ENCODE data around the gene SLC51B.

Gene SLC51B

GRCh38 chr15:65032801-65033537, 12.2 kb upstream of the SLC51B start:
- no peak overlapping the region for H3K4me3 ChIP-seq (ENCODE audit: low read depth, low read length)
- TF ChIP-seq, protein P1, sequence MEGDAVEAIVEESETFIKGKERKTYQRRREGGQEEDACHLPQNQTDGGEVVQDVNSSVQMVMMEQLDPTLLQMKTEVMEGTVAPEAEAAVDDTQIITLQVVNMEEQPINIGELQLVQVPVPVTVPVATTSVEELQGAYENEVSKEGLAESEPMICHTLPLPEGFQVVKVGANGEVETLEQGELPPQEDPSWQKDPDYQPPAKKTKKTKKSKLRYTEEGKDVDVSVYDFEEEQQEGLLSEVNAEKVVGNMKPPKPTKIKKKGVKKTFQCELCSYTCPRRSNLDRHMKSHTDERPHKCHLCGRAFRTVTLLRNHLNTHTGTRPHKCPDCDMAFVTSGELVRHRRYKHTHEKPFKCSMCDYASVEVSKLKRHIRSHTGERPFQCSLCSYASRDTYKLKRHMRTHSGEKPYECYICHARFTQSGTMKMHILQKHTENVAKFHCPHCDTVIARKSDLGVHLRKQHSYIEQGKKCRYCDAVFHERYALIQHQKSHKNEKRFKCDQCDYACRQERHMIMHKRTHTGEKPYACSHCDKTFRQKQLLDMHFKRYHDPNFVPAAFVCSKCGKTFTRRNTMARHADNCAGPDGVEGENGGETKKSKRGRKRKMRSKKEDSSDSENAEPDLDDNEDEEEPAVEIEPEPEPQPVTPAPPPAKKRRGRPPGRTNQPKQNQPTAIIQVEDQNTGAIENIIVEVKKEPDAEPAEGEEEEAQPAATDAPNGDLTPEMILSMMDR (conservative IDR thresholded peaks at IDR 0.05; ENCODE audit: low read depth, low read length) = peak; percentile 77
- peak; percentile 69 for DNase-seq (ENCODE audit: low read depth)

DNA sequence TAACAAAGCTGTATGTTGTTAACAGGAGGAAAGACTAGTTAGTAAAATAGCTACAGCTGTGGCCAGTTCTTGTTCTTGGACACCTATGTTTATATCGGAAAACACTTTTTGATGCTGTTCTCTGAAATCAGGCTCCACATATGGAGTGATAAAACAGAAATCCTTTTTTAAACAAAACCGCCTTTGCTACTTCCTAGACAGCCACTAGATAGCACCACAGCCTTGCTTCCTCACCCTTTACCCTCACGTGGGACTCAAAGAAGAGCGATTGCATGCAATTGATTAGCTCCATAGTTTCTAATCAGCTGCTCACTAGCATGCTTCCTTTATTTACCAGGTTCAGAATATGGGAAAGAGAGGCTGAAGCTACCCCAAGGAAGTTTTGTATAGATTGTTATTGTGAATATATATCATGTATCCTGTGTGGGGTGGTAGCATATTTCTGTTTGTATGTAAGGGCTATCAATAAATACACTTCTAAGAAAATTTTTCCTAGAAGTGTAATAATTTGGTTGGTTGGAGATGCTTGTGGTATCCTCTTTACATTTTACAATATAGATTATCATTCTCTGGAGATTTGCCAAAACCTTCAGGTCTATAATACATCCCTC, 11.4 kb upstream of the SLC51B start:
- H3K4me3 ChIP-seq (ENCODE audit: low read depth, low read length) = no peak overlapping the region
- TF ChIP-seq, protein P1 (conservative IDR thresholded peaks at IDR 0.05; ENCODE audit: low read depth, low read length) = peak; percentile 76
- DNase-seq (ENCODE audit: low read depth) = peak; percentile 74

DNA sequence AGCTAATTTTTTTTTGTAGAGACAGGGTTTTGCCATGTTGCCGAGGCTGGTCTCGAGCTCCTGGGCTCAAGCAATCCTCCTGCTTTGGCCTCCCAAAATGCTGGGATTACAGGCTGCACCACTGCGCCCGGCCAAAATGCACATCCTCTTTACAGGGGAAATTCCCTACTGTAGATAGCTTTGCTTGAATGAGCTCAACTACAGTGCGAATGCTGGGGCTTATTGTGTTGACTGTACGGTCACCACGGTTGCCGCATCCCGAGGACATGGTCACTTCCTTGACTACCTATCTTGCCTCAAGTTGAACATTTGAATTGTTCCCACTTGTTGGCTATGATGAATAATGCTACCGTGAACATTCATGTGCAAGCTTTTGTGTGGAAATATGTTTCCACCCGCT, 10.5 kb upstream of the SLC51B start:
- no peak overlapping the region for H3K4me3 ChIP-seq (ENCODE audit: low read depth, low read length)
- TF ChIP-seq, protein P1 (conservative IDR thresholded peaks at IDR 0.05; ENCODE audit: low read depth, low read length) = no peak
- DNase-seq (ENCODE audit: low read depth) = no peak

DNA sequence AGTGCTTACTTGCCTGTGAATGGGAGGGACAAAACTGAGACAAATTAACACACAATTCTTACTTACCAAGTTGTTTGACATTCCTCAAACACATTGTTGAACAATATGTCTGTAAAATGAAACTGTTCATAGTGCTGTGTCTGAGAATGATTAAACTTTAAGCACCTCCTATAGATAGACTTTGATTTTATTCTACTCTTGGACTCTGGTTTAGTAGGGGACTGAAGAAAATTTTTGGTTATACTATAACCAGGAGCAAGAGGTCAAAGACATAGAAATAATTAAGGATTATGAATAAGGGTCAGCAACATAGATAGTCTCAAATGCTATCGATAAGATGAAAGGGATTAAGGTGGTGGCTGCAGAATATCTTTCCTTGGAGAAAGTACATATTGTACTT, 7.9 kb upstream of the SLC51B start:
- H3K4me3 ChIP-seq (ENCODE audit: low read depth, low read length) = no peak overlapping the region
- TF ChIP-seq, protein P1 (conservative IDR thresholded peaks at IDR 0.05; ENCODE audit: low read depth, low read length) = no peak
- DNase-seq (ENCODE audit: low read depth) = no peak

- DNase-seq (ENCODE audit: low read depth) = no peak
- TF ChIP-seq, protein P1 (conservative IDR thresholded peaks at IDR 0.05; ENCODE audit: low read depth, low read length) = no peak
- no peak overlapping the region for H3K4me3 ChIP-seq (ENCODE audit: low read depth, low read length)
Measured at GRCh38 chr15:65038428-65038827, 6.8 kb upstream of the SLC51B start.

GRCh38 chr15:65038836-65039235, 6.4 kb upstream of the SLC51B start:
- H3K4me3 ChIP-seq (ENCODE audit: low read depth, low read length) = no peak overlapping the region
- no peak for DNase-seq (ENCODE audit: low read depth)
- TF ChIP-seq, protein P1 (conservative IDR thresholded peaks at IDR 0.05; ENCODE audit: low read depth, low read length) = no peak

- H3K4me3 ChIP-seq (ENCODE audit: low read depth, low read length) = no peak overlapping the region
- TF ChIP-seq, protein P1 (conservative IDR thresholded peaks at IDR 0.05; ENCODE audit: low read depth, low read length) = no peak
Measured at GRCh38 chr15:65040461-65040860, 4.7 kb upstream of the SLC51B start.

More at GRCh38 chr15:65040461-65040860, 4.7 kb upstream of the SLC51B start:
- DNase-seq (ENCODE audit: low read depth) = no peak

All from choroid plexus epithelial cell (primary cell).